HG03575 (cell line): ENCODE measurements around the gene HIVEP3.
"Not testable (repeated sequence)": the region's sequence is repeated elsewhere in the genome, so short reads cannot be mapped to it uniquely, and the experiment has no call there.

Experiments used
- ATAC-seq: cut with Tn5 transposase; IDR thresholded peaks from one replicate; pipeline ENCODE4 v1.9.1; 2021; ENCODE audit not compliant: unreplicated experiment, insufficient number of reproducible peaks, low FRiP score; ENCODE audit errors: extremely low read depth

HIVEP3 gene

GRCh38 chr1:41918450-41919043, at the start of gene HIVEP3:
Gene HIVEP3 (minus strand): TSS chr1:41918922.
- ATAC-seq: no peak

GRCh38 chr1:41964400-41964799, 45.7 kb upstream of the HIVEP3 start:
- no peak for ATAC-seq

- ATAC-seq: no peak
Observed at GRCh38 chr1:41963636-41964035, 44.9 kb upstream of the HIVEP3 start.

GRCh38 chr1:41958015-41958673, 39.4 kb upstream of the HIVEP3 start:
- no peak for ATAC-seq

DNA sequence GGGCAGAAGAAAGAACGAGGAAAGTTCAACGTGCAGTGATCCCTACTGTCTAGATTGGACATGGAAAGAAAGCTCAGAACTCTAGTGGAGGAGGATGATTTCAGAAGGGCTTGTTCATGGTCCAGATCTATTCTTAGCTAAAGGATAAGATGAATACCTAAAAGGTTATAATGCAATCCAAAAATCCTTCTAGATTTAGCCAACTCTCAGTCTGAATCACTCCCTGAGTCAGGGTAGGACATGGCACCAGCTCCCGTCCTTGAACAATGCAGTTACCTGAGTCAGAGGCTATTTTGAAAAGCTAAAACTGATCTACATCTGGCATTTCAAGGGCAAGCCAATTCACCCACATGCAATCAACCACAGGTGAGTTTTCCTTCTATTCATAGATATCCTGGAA, 38.8 kb upstream of the HIVEP3 start:
- no peak for ATAC-seq

DNA sequence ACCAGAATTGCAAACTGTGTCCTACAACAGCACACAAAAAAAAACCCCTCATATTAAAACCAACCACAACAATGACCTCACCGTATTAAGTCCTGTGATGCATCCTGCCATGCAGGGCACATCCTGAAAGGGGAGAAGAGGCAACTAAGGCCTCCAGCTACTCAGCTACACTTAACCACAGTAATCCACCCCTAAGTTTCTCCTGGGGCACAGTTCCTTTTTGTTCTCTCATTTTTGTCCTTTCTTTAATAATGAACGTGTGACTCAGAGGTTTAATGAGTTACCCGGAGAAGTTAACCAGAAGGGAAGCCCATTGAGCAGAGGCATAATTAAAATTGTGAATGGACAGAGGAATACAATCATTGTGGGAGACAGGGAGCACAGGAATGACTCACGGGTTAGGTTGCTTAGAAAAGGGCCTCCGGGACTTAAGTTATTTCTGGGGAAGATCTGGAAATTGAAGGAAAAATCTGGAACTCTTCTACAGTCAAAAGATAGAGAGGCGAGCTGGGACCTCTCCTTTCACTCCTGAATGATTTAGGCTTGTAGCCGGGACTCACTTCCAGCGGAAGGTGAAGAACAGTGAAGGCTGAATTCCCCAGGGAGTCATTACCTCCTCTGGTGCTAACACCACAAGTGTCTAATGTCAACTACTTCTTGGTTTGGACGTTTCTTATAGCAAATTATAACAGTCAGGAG, 36.9 kb upstream of the HIVEP3 start:
- ATAC-seq: peak; percentile 65

DNA sequence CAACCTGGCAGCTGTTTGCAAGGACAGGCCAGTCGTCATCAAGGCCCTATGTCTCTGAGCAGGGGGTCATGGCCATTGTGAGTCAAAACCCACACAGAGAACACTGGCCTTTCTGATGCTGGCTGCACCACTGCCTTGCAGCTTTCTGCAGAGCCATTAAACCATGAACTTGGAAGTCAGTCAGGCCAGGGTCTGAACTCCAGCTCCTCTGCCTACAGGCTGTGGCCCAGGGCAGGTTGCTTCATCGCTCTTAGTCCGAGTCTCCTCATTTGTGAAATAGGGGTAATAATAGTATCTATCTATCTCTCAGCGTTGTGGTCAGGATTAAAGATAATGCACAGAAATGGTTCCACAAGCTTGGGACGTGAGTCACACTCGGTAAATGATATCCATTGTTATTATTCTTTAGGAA, 35.8 kb upstream of the HIVEP3 start:
- no peak for ATAC-seq

GRCh38 chr1:41953291-41953690, 34.6 kb upstream of the HIVEP3 start:
- ATAC-seq: no peak

GRCh38 chr1:41952208-41952607, 33.5 kb upstream of the HIVEP3 start:
- ATAC-seq: no peak

GRCh38 chr1:41951492-41951891, 32.8 kb upstream of the HIVEP3 start:
- not testable (repeated sequence) for ATAC-seq

DNA sequence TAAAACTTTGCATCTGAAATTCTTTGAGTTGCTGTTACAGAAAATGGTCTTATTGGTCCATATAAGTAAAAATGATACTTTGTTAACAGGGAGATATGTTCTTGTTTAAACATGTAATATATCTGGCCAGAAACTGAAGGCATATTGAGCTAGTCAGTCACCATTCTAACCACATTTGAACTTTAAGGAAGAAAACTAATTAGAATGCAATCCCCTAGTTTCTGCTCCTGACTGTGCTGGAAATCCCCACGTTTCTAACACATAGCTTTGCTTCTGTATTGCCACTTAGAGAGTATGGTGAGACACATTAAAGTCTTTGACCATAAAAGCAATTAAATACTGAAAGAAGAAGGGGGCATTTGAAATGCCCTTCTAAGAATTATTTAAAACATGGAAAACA, 32.1 kb upstream of the HIVEP3 start:
- no peak for ATAC-seq

GRCh38 chr1:41945946-41946345, 27.2 kb upstream of the HIVEP3 start:
- not testable (repeated sequence) for ATAC-seq

- ATAC-seq: no peak
Observed at GRCh38 chr1:41943717-41944116, 25.0 kb upstream of the HIVEP3 start.

DNA sequence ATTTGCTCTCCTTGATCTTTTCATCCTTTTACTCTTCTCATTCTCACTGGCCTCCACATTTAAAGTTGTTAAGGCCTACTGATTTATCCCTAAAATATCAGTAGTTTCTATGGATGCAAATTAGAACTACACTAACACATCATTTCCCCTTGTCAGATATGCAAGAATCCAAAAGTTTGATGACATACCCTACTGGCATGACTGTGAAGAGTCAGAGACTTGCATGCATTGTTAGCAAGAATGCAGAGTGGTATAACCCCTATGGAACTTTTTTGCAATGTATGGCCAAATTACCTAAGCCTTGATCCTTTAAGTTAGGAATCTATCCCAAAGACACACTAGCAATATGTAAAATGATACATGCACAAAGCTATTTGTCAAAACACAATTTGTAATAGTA, 23.6 kb upstream of the HIVEP3 start:
- no peak for ATAC-seq

DNA sequence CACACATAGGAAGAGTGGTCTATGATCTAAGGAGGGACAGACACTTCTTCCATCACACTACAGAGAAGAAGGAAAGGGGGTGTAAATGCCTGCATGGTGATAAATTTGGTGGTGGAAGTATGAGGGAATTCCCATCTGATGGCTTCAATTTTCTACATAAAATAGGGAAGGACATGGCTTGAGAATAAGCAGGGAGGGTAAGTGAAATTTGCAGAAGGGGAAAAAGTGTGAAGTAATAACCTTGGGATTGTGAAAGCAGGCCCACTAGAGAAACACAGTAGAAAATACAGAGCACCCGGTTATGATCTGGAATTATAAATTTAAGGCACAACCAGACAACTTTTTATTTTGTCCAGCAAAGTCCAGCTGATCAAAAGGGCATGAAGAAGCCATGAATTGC, 22.7 kb upstream of the HIVEP3 start:
- ATAC-seq: no peak

DNA sequence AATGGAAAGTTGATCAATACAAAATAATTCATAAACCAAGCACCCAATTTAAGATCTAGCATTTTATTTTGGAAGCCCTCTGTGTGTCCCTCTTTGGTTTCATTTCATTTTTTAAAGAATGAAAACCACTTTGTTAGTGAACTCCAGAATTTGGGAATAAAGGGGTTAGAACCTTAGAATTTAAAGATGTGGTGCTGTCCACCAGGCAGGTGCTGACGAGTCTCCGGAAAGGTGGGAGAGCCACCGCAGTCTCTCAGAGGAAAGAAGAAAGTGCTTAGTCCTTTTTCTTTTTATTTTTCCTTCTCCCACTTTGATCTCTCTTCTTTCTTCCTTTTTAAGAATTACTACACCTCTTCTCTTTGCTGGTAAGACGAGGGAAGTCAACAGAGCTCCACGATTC, 20.5 kb upstream of the HIVEP3 start:
- ATAC-seq: no peak

DNA sequence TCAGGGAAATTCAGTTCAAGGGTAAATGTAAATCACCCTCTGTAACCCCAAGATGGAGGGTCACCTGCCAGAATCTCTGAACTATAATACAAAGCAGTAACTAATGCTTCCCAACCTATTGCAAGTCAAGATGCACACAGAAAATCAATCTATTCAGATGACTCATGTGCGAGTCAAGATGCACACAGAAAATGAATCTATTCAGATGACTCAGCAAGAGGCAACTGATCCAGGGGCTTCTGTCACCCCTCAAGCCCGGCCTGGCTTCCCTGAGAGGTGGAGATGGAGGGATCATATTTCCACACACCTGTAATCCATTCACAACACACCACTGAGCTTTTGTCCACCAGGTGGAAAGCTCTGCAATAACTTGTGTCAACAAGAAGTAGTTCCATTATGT, 17.4 kb upstream of the HIVEP3 start:
- no peak for ATAC-seq

DNA sequence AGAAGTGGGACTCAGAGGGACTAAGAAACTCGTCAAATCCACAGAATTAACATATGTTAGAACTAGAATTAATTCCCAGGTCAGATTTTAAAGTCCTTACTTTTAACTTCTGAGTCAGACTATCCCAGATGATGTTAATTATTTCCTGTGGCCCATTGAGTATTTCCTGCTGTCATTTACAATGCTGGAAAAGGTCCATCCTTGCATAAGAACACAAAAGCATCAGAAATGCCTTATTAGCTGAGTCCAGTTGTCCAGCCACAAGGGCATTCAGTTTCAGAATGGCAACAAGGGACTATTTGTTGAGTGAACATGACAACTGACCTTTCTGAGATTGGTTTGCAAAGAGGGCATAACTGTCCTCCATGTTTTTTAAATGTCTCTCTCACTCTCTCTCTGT, 16.5 kb upstream of the HIVEP3 start:
- no peak for ATAC-seq

DNA sequence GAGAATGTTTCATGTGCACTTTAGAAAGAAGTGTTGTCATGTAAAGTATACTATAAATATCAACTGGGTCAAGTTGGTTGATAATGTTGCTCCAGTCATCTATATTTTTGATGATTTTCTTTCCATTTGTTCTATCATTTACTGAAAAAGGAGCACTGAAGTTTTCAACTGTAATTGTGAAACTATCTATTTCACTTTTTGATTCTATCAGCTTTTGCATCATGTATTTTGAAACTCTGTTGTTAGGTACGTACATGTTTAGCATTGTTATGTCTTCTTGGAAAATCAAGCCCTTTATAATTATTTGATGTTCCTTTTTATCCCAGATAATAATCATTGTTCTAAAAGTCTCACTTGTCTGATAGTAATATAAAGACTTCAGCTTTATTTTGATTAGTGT, 14.4 kb upstream of the HIVEP3 start:
- ATAC-seq: no peak

DNA sequence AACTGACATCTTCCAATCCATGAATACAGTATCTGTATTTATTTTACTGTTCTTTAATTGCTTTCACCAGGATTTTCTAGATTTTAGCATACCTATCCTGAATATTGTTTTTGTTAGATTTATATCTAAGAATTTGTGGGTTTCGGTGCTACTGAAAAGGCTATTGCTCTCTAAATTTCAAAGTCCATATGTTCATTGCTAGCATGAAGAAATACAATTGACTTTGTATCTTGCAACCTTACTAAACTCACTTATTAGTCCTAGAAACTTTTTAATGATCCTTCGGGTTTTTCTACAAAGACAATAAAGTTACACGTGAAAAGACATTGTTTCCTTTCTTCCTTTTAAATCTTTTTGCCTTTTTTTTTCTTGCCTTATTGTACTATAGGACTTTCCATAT, 12.9 kb upstream of the HIVEP3 start:
- ATAC-seq: no peak
